Measurements from ENCODE around the gene TMEM198.

The TMEM198 gene

DNA sequence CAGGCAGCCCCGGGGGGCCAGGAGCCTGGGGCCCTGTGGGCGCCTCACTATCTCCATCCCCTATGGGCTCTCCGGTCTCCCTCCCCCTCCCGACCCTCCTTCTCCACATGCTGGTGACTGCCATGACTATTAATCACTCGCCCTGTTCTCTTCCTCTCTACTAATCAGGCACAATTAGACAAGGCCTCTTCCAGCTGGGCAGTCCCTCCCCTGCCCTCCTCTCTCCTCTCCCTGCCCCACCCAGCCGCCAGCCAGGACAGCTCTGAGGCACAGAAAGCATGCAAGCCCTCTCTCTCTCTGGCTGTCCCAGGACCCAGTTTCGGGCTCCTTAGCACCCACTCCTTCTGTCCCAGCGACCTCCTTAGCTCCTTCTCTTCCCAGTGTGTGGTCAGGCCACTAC is 23.7 kb upstream of the TMEM198 start:
- H3K4me1 ChIP-seq (ENCODE audit: control insufficient read depth, insufficient read depth, low read length) = peaks cover 39% of the 10 kb centered on the region
- no peak overlapping the region for H3K9ac ChIP-seq (ENCODE audit: low read length)
- no peak overlapping the region for H3K4me3 ChIP-seq (ENCODE audit: low read depth, low read length)
- no peaks in the 10 kb centered on the region for H3K36me3 ChIP-seq (ENCODE audit: control insufficient read depth, insufficient read depth, low read length)
- H3K9me3 ChIP-seq (ENCODE audit: control insufficient read depth, insufficient read depth, low read depth, low read length) = no peaks in the 10 kb centered on the region
- H3K27me3 ChIP-seq (ENCODE audit: control insufficient read depth, insufficient read depth, low read length) = peaks cover 36% of the 10 kb centered on the region
- no peak overlapping the region for H3K27ac ChIP-seq (ENCODE audit: low read depth, low read length)

DNA sequence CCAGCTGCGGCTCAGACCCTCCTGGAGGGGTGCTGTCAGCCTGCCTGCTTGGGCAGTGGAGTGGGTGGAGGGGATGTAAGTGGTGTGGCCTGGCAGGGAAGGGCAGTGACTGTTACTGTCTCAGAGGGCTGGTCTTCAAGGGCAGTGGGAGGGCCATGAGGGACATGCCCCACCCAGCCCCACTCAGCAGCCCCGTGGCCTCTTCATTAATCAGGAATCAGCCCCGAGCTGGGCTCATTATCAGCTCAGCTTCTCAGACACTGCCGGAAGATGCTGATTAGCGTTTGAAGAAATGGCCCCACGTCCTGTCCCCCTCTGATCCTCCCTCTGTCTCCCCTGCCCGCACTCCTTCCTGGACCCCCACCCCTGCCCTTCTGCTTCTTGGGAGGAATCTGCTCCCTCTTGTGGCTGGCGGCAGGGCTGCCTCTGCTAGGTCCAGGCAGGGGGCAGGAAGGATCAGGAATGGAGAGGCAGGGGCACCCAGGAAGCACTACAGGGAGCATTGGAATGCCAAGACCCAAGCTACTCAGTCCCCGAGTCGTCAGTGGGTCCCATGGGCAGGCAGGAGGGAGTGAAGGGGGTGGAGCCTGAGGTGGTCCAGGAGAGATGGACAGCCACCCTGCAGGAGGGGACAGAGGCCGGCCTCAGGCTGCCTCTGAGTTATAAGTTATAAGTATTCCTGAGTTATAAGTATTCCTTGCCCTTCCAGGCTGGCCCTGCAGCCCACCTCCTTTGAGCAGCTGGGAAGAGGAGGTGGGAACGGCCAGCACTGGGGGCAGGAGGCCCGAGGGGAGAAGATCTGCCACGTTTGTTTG is 22.6 kb upstream of the TMEM198 start:
- peaks cover 25% of the 10 kb centered on the region for H3K27me3 ChIP-seq (ENCODE audit: control insufficient read depth, insufficient read depth, low read length)
- H3K4me3 ChIP-seq (ENCODE audit: low read depth, low read length) = peak overlapping the region; percentile 40
- peak overlapping the region; percentile 69; the same call in 1 of the 2 replicates for H3K27ac ChIP-seq (ENCODE audit: low read depth, low read length)

DNA sequence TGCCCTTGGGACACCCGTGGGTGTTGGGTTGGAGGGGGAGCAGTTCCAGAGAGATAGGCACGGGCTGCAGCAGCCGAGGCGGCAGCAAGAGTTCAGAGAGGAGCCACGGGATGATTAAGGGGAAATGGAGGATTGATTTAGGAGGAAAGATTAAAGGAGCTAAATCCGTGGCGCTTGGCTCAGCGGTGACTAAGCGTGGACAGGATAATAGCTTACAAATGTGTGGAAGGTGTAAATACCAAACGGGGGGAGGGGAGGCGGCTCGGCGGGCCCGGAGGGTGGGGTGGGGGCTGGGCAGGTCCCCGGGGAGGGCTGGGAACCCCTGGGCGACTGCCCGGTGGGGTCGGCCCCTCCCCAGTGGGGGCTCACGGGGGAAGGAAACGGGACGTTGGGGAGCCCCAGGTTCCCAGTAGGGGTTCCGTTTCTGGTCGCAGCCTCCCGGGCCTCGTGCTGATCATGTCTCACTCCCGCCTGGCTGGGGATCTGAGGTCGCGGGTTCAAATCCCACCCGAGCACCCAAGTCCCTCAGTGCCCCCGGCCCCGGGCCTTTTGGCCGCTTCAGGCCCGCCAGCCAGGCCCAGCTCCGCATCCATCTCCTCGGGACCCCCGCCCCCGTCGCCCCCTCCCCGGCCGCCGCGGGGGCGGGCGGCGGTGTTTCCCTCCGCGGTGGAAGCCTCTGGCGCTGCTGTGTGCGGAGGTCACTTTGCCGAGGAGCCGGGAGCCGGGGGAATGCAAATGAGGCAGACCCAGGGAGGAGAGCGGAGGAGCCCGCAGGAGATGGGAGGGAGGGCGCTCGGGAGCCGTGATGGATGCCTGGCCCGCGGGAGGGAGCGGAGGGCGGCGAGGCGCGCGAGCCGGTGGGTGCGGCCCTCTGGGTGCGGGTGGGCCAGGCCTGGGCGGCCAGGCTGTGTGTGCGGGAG is 21.5 kb upstream of the TMEM198 start:
- H3K9ac ChIP-seq (ENCODE audit: low read length) = peak overlapping the region; percentile 75
- no peaks in the 10 kb centered on the region for H3K36me3 ChIP-seq (ENCODE audit: control insufficient read depth, insufficient read depth, low read length)
- peak overlapping the region; percentile 58 for H3K4me3 ChIP-seq (ENCODE audit: low read depth, low read length)
- H3K27ac ChIP-seq (ENCODE audit: low read depth, low read length) = peak overlapping the region; percentile 69; the same call in 1 of the 2 replicates
- no peaks in the 10 kb centered on the region for H3K9me3 ChIP-seq (ENCODE audit: control insufficient read depth, insufficient read depth, low read depth, low read length)
- H3K27me3 ChIP-seq (ENCODE audit: control insufficient read depth, insufficient read depth, low read length) = peaks cover 25% of the 10 kb centered on the region
- H3K4me1 ChIP-seq (ENCODE audit: control insufficient read depth, insufficient read depth, low read length) = peaks cover 54% of the 10 kb centered on the region

More for the DNA sequence above, 22.6 kb upstream of the TMEM198 start:
- Histone ChIP-seq H3K4me1 (ENCODE audit: control insufficient read depth, insufficient read depth, low read length) (peaks cover 48% of the 10 kb centered on the region), H3K36me3 (ENCODE audit: control insufficient read depth, insufficient read depth, low read length) (no peaks in the 10 kb centered on the region), H3K9ac (ENCODE audit: low read length) (peak overlapping the region; percentile 75), H3K9me3 (ENCODE audit: control insufficient read depth, insufficient read depth, low read depth, low read length) (no peaks in the 10 kb centered on the region)

DNA sequence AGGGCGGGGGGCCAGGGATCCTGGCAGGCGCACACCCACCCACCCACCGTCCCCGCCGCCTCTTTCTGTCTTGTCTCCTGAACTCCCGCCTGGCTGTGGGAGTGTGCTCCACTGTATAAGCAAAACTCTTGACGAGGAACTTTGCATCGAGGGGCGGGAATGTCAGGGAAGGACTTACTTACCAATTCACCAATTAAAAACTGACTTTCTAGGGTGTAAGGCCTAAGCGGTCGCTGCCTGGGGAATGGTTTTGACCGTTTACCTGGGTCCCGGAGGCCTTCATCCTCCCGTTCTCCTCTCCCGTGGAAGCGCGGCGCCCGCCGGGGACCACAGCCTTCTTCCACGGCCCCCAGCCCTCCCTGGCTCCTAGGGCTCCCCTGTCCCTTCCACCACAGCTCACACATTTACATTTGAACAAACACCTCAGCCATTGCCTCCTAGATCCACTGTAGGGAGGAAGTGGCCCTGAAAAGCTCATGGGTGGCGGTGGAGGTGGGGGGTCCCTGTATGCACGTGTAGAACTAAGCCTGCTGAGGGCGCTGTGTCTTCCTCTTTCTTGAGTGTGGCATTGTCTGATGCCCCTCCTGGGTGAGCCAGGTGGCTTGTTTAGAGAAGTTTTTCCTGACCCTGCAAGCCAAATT is 20.7 kb upstream of the TMEM198 start:
- peaks cover 24% of the 10 kb centered on the region for H3K27me3 ChIP-seq (ENCODE audit: control insufficient read depth, insufficient read depth, low read length)
- peaks cover 53% of the 10 kb centered on the region for H3K4me1 ChIP-seq (ENCODE audit: control insufficient read depth, insufficient read depth, low read length)
- H3K36me3 ChIP-seq (ENCODE audit: control insufficient read depth, insufficient read depth, low read length) = no peaks in the 10 kb centered on the region
- peak overlapping the region; percentile 62 for H3K9ac ChIP-seq (ENCODE audit: low read length)
- H3K9me3 ChIP-seq (ENCODE audit: control insufficient read depth, insufficient read depth, low read depth, low read length) = no peaks in the 10 kb centered on the region
- H3K4me3 ChIP-seq (ENCODE audit: low read depth, low read length) = peak overlapping the region; percentile 58
- H3K27ac ChIP-seq (ENCODE audit: low read depth, low read length) = peak overlapping the region; percentile 60; the same call in 1 of the 2 replicates

DNA sequence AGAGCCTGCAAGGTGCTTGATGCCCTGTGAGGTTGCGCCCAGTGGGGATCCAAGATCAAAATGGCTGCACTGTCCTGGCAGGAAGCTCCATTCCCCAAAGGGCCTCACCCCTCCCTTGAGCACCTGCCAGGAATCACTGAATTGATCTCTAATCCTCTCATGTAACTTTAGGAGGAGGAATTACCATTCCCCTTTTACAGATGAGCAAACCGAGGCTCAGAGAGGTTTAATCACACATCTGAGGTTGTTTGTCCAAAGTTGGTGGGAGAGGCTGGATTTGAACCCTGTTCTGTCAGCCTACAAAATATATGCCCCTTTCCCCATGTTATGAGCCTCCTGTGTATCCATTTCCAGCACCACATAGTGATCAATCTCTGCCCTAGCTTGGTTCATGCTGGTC is 19.0 kb upstream of the TMEM198 start:
- H3K36me3 ChIP-seq (ENCODE audit: control insufficient read depth, insufficient read depth, low read length) = no peaks in the 10 kb centered on the region
- H3K4me1 ChIP-seq (ENCODE audit: control insufficient read depth, insufficient read depth, low read length) = peaks cover 53% of the 10 kb centered on the region
- no peak overlapping the region for H3K27ac ChIP-seq (ENCODE audit: low read depth, low read length)
- no peaks in the 10 kb centered on the region for H3K9me3 ChIP-seq (ENCODE audit: control insufficient read depth, insufficient read depth, low read depth, low read length)
- no peak overlapping the region for H3K9ac ChIP-seq (ENCODE audit: low read length)
- no peak overlapping the region for H3K4me3 ChIP-seq (ENCODE audit: low read depth, low read length)
- H3K27me3 ChIP-seq (ENCODE audit: control insufficient read depth, insufficient read depth, low read length) = peaks cover 31% of the 10 kb centered on the region

DNA sequence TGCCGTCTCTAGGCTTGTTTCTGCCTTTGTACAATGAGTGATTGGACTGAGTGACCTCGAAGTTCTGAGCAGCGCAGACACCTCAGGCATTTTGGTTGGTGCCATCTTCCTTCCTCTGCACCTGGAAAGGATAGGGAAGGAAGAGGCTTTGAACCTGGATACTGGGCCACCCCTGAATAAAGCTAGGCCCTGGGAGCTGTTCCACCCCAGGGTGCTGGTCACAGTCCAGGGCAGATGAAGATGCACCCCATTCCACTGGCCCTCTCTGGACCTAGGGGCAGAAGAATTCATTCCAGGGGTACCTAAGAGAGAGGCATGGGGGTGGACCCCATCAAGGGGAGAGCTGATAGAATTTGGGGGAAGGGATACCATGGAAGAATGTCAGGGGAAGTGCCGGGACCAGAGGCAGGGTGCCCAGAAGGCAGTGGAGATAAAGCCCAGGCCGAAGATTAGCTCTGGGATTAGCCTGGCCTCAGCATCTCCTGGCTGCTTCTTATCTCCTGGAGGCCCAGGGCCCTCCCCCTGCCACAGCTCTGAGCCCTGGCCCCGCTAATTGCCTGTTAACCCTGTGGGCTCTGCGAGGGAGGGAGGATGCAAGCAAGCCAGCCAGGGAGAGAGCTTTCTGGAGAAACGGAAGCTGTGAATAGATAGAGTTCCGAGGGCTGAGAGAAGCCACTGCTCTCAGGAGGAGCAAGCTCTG is 18.1 kb upstream of the TMEM198 start:
- Histone ChIP-seq H3K9ac (ENCODE audit: low read length) (no peak overlapping the region), H3K9me3 (ENCODE audit: control insufficient read depth, insufficient read depth, low read depth, low read length) (no peaks in the 10 kb centered on the region), H3K27ac (ENCODE audit: low read depth, low read length) (no peak overlapping the region), H3K36me3 (ENCODE audit: control insufficient read depth, insufficient read depth, low read length) (no peaks in the 10 kb centered on the region), H3K4me1 (ENCODE audit: control insufficient read depth, insufficient read depth, low read length) (peaks cover 50% of the 10 kb centered on the region), H3K27me3 (ENCODE audit: control insufficient read depth, insufficient read depth, low read length) (peaks cover 38% of the 10 kb centered on the region), H3K4me3 (ENCODE audit: low read depth, low read length) (no peak overlapping the region)

DNA sequence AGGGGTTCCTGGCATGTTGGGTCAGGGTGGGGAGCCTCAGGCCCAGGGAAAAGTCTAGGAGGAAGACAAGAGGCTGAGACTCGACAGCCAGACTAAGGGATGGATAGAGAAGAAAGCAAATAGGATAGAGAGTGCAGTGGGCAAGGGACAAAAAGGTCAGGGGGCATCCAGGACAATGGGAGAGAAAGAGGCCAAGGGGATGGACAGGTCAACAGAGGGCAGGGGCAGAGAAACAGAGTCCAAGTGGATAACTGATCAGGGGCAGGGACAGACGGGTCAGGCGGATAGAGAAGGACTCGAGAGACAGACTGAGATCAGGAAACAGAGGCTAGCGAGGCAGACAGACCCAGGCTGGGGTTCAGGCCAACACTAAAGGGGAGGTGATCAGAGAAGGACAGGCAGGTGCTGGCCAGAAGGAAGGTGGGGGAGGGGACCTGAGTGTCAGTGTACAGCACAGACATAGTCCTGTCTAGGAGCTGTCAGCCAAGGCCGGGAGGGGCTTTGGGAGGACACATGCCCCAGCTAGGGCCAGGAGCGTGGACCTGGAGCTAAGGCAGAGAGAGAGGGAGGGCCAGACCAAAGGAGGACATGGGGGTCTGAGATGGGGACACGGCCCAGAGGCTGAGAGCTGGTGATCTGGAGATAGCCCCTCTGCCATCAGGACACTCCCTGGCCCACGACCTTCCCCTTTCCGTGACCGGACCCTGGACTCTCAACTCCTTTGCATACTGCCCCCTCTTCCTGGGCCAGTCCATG is 17.3 kb upstream of the TMEM198 start:
- no peak overlapping the region for H3K9ac ChIP-seq (ENCODE audit: low read length)
- H3K36me3 ChIP-seq (ENCODE audit: control insufficient read depth, insufficient read depth, low read length) = no peaks in the 10 kb centered on the region
- H3K4me3 ChIP-seq (ENCODE audit: low read depth, low read length) = no peak overlapping the region
- H3K27me3 ChIP-seq (ENCODE audit: control insufficient read depth, insufficient read depth, low read length) = peaks cover 43% of the 10 kb centered on the region
- no peak overlapping the region for H3K27ac ChIP-seq (ENCODE audit: low read depth, low read length)
- H3K4me1 ChIP-seq (ENCODE audit: control insufficient read depth, insufficient read depth, low read length) = peaks cover 43% of the 10 kb centered on the region
- H3K9me3 ChIP-seq (ENCODE audit: control insufficient read depth, insufficient read depth, low read depth, low read length) = no peaks in the 10 kb centered on the region

DNA sequence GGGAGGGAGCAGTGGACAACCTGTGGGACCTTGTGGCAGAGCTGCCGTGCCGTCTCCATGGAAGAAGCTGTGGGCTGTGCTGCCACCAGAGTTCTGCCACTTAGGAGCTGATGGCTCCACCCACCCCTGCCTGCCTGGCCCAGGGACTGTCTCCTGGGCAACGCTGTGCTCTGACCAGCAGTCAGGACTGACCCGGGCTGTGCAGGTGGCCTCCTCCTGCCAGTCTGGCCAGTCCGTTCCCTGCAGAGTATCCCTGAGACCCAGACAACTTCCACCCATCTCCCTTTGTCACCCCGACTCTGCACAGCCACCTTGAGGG is 16.8 kb upstream of the TMEM198 start:
- Histone ChIP-seq H3K9ac (ENCODE audit: low read length) (no peak overlapping the region), H3K27ac (ENCODE audit: low read depth, low read length) (no peak overlapping the region), H3K27me3 (ENCODE audit: control insufficient read depth, insufficient read depth, low read length) (peaks cover 44% of the 10 kb centered on the region), H3K36me3 (ENCODE audit: control insufficient read depth, insufficient read depth, low read length) (no peaks in the 10 kb centered on the region), H3K4me3 (ENCODE audit: low read depth, low read length) (no peak overlapping the region), H3K9me3 (ENCODE audit: control insufficient read depth, insufficient read depth, low read depth, low read length) (no peaks in the 10 kb centered on the region), H3K4me1 (ENCODE audit: control insufficient read depth, insufficient read depth, low read length) (peaks cover 38% of the 10 kb centered on the region)

DNA sequence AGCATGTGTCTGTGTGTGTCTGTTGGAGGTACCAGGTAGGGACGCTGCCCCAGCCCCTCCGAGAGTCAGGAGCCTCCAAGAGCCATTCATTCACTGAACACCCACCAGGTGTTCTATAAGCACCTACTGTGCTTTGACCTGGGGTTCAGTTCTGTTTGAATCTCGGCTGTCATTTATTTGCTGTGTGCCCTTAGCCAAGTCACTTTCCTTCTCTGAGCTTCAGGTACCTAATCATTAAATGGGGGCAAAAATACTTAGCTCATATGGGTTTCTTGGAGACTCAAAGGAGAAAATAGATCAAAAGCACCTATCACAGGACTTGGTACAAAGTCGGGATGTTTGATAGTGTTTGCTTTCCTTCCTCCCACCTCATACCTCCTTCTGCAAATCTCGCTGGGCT is 16.4 kb upstream of the TMEM198 start:
- H3K4me3 ChIP-seq (ENCODE audit: low read depth, low read length) = no peak overlapping the region
- H3K9ac ChIP-seq (ENCODE audit: low read length) = no peak overlapping the region
- no peaks in the 10 kb centered on the region for H3K36me3 ChIP-seq (ENCODE audit: control insufficient read depth, insufficient read depth, low read length)
- H3K27ac ChIP-seq (ENCODE audit: low read depth, low read length) = no peak overlapping the region
- peaks cover 46% of the 10 kb centered on the region for H3K27me3 ChIP-seq (ENCODE audit: control insufficient read depth, insufficient read depth, low read length)
- H3K4me1 ChIP-seq (ENCODE audit: control insufficient read depth, insufficient read depth, low read length) = peaks cover 37% of the 10 kb centered on the region
- no peaks in the 10 kb centered on the region for H3K9me3 ChIP-seq (ENCODE audit: control insufficient read depth, insufficient read depth, low read depth, low read length)
